Central memory CD8-positive, alpha-beta T cell (primary cell): Measurements from ENCODE around the gene USHBP1.
A peak's percentile ranks its signal among the peaks of the same experiment; 100 is the strongest.

Source experiments
- ATAC-seq: fragments of 150-1000 bp; cut with Tn5 transposase; replicated peaks from 2 replicates; pipeline ENCODE4 v1.10.0; 2022; ENCODE audit warnings: mild to moderate bottlenecking, moderate FRiP score, moderate number of reproducible peaks; ENCODE audit not compliant: poor library complexity, severe bottlenecking; ENCODE audit errors: extremely low read depth
- DNase-seq, 2 donors: peaks; one replicate each; pipeline ENCODE4 v3.0.0; 2021; ENCODE audit warnings: low spot score in 2 of 2
- H3K27ac Mint-ChIP-seq: one replicate; pipeline ENCODE4 v1.8.0; 2022; ENCODE audit warnings: low read depth, mild to moderate bottlenecking, moderate library complexity, mixed read lengths
- H3K27me3 Mint-ChIP-seq: one replicate; pipeline ENCODE4 v1.8.0; 2022; ENCODE audit warnings: mixed read lengths
- H3K36me3 Mint-ChIP-seq: one replicate; pipeline ENCODE4 v1.8.0; 2022; ENCODE audit warnings: mild to moderate bottlenecking, moderate library complexity, mixed read lengths; ENCODE audit not compliant: insufficient read depth
- H3K4me1 Mint-ChIP-seq: one replicate; pipeline ENCODE4 v1.8.0; 2022; ENCODE audit warnings: mixed read lengths
- H3K4me3 Mint-ChIP-seq: one replicate; pipeline ENCODE4 v1.8.0; 2022; ENCODE audit warnings: mild to moderate bottlenecking, moderate library complexity, mixed read lengths
- H3K9me3 Mint-ChIP-seq: one replicate; pipeline ENCODE4 v1.8.0; 2022; ENCODE audit warnings: mixed read lengths

Gene USHBP1

GRCh38 chr19:17220207-17220758 lies 44.3 kb downstream of the USHBP1 start:
- H3K9me3 Mint-ChIP-seq, result no peaks in the 10 kb centered on the region
- peaks cover 1% of the 10 kb centered on the region for H3K4me1 Mint-ChIP-seq
- DNase-seq, result no peak
- no peaks in the 10 kb centered on the region for H3K27me3 Mint-ChIP-seq
- peaks cover 19% of the 10 kb centered on the region for H3K36me3 Mint-ChIP-seq
- no peak overlapping the region for H3K27ac Mint-ChIP-seq
- ATAC-seq, result no peak
- H3K4me3 Mint-ChIP-seq, result no peak overlapping the region

GRCh38 chr19:17219286-17219685 lies 45.3 kb downstream of the USHBP1 start:
- DNase-seq, result no peak
- H3K9me3 Mint-ChIP-seq, result no peaks in the 10 kb centered on the region
- H3K36me3 Mint-ChIP-seq, result peaks cover 25% of the 10 kb centered on the region
- H3K27me3 Mint-ChIP-seq, result no peaks in the 10 kb centered on the region
- H3K4me1 Mint-ChIP-seq, result peaks cover 11% of the 10 kb centered on the region
- no peak for ATAC-seq
- no peak overlapping the region for H3K4me3 Mint-ChIP-seq
- H3K27ac Mint-ChIP-seq, result no peak overlapping the region

- H3K27me3 Mint-ChIP-seq, result no peaks in the 10 kb centered on the region
- H3K27ac Mint-ChIP-seq, result peak overlapping the region; percentile 95
- no peaks in the 10 kb centered on the region for H3K9me3 Mint-ChIP-seq
- peak overlapping the region; percentile 85 for H3K4me3 Mint-ChIP-seq
- peaks cover 39% of the 10 kb centered on the region for H3K36me3 Mint-ChIP-seq
- DNase-seq, result no peak
- H3K4me1 Mint-ChIP-seq, result peaks cover 12% of the 10 kb centered on the region
- ATAC-seq, result no peak
These were observed 48.4 kb downstream of the USHBP1 start for GRCh38 chr19:17216058-17216670.

- Mint-ChIP-seq H3K27ac (peak within 1 kb of the TSS; percentile 95), H3K9me3 (no peaks in the 10 kb centered on the region), H3K4me3 (peak within 1 kb of the TSS; percentile 85), H3K36me3 (peaks cover 37% of the 10 kb centered on the region), H3K27me3 (no peaks in the 10 kb centered on the region), H3K4me1 (peaks cover 12% of the 10 kb centered on the region)
- peak; percentile 75 to 77 for DNase-seq
- peak; percentile 99 for ATAC-seq
These were observed 49.2 kb downstream of the USHBP1 start, which contains the start of gene USE1 for GRCh38 chr19:17215127-17215971. USE1 (plus strand) TSS chr19:17215357; CDS start chr19:17215406, 49 bp downstream.

- peaks cover 41% of the 10 kb centered on the region for H3K36me3 Mint-ChIP-seq
- no peaks in the 10 kb centered on the region for H3K9me3 Mint-ChIP-seq
- DNase-seq (no peak), ATAC-seq (no peak)
- no peaks in the 10 kb centered on the region for H3K27me3 Mint-ChIP-seq
- peaks cover 12% of the 10 kb centered on the region for H3K4me1 Mint-ChIP-seq
- peak overlapping the region; percentile 85 for H3K4me3 Mint-ChIP-seq
- peak overlapping the region; percentile 95 for H3K27ac Mint-ChIP-seq
These were observed 49.9 kb downstream of the USHBP1 start for GRCh38 chr19:17214508-17215126.

GRCh38 chr19:17213334-17213733 lies 51.2 kb downstream of the USHBP1 start:
- Mint-ChIP-seq H3K27ac (no peak overlapping the region), H3K9me3 (no peaks in the 10 kb centered on the region), H3K4me1 (peaks cover 19% of the 10 kb centered on the region), H3K36me3 (peaks cover 40% of the 10 kb centered on the region), H3K27me3 (no peaks in the 10 kb centered on the region), H3K4me3 (peak overlapping the region; percentile 20)
- no peak for ATAC-seq
- DNase-seq, result no peak

GRCh38 chr19:17211547-17212446 lies 52.7 kb downstream of the USHBP1 start:
- Mint-ChIP-seq H3K4me3 (no peak overlapping the region), H3K27me3 (no peaks in the 10 kb centered on the region), H3K4me1 (peaks cover 19% of the 10 kb centered on the region), H3K9me3 (no peaks in the 10 kb centered on the region), H3K36me3 (peaks cover 35% of the 10 kb centered on the region), H3K27ac (no peak overlapping the region)
- no peak for DNase-seq
- no peak for ATAC-seq

GRCh38 chr19:17210296-17210695 lies 54.2 kb downstream of the USHBP1 start:
- H3K4me3 Mint-ChIP-seq, result no peak overlapping the region
- peaks cover 41% of the 10 kb centered on the region for H3K36me3 Mint-ChIP-seq

GRCh38 chr19:17209126-17210036 lies 55.2 kb downstream of the USHBP1 start:
- Mint-ChIP-seq H3K4me3 (no peak overlapping the region), H3K36me3 (peaks cover 44% of the 10 kb centered on the region), H3K9me3 (no peaks in the 10 kb centered on the region), H3K27ac (peak overlapping the region; percentile 78), H3K27me3 (no peaks in the 10 kb centered on the region), H3K4me1 (peaks cover 8% of the 10 kb centered on the region)
- DNase-seq (no peak), ATAC-seq (no peak)

More at GRCh38 chr19:17210296-17210695, 54.2 kb downstream of the USHBP1 start:
- no peak for ATAC-seq
- Mint-ChIP-seq H3K27me3 (no peaks in the 10 kb centered on the region), H3K9me3 (no peaks in the 10 kb centered on the region), H3K27ac (peak overlapping the region; percentile 78), H3K4me1 (peaks cover 17% of the 10 kb centered on the region)
- DNase-seq, result no peak

- Mint-ChIP-seq H3K9me3 (no peaks in the 10 kb centered on the region), H3K36me3 (peaks cover 45% of the 10 kb centered on the region), H3K27me3 (no peaks in the 10 kb centered on the region), H3K27ac (no peak overlapping the region), H3K4me1 (peaks cover 7% of the 10 kb centered on the region), H3K4me3 (no peak overlapping the region)
- ATAC-seq (no peak), DNase-seq (no peak)
These were observed 57.6 kb downstream of the USHBP1 start for GRCh38 chr19:17206736-17207581.
